ENCODE data around the gene TEX22. TPM values are rescaled to one million over a fixed set of nuclear protein-coding genes. Genes with fewer than 3 reads are reported as not detected.

TEX22 gene
- total RNA-seq, 1 donor from 2014 or later = not detected

GRCh38 chr14:105398726-105399465, 558 bp downstream of the TEX22 start:
- no peak for DNase-seq (ENCODE audit: low spot score)

- DNase-seq (ENCODE audit: low spot score) = no peak
These were observed 1.1 kb downstream of the TEX22 start for GRCh38 chr14:105399466-105399775.

- DNase-seq (ENCODE audit: low spot score) = no peak
These were observed 1.7 kb downstream of the TEX22 start for GRCh38 chr14:105400016-105400415.

GRCh38 chr14:105401699-105402098, 3.4 kb downstream of the TEX22 start:
- no peak for DNase-seq (ENCODE audit: low spot score)

DNA sequence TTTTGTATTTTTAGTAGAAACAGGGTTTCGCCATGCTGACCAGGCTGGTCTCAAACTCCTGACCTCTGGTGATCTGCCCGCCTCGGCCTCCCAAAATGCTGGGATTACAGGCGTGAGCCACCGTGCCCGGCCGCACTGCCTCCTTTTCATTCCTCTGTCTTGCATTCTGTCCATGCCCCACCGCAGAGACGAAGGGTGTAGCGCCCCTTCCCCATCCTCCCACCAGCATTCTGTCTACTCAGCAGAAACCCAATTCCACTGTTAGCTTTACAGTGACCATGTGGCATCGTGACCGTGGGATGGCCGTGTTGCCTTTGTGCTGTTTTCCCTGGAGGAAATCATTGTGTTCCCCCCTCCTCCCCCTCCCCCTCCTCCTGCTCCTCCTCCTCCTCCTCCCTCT, 10.3 kb downstream of the TEX22 start:
- DNase-seq (ENCODE audit: low spot score) = no peak

- DNase-seq (ENCODE audit: low spot score) = no peak
These were observed 11.0 kb downstream of the TEX22 start for GRCh38 chr14:105409364-105409763.

DNA sequence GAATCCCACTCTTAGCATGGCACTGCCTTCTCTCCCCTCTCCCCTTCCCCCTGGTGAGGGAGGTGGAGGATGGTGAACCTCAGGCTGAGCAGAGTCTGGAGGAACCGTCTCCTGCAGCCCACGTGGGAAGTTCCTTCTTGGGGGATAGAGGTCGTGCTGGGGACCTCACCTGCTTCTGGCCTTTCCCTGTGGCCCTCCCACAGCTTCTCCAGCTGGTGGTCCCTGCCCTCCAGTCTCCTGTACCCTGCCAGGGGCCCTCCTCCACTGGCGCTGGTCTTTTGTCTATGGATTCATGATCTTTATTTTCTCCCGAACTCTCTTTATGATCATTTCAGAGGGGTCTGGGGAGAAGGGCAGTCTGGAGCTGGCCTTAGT, 12.3 kb downstream of the TEX22 start:
- no peak for DNase-seq (ENCODE audit: low spot score)

GRCh38 chr14:105411017-105411941, 12.9 kb downstream of the TEX22 start:
- DNase-seq (ENCODE audit: low spot score) = no peak

DNA sequence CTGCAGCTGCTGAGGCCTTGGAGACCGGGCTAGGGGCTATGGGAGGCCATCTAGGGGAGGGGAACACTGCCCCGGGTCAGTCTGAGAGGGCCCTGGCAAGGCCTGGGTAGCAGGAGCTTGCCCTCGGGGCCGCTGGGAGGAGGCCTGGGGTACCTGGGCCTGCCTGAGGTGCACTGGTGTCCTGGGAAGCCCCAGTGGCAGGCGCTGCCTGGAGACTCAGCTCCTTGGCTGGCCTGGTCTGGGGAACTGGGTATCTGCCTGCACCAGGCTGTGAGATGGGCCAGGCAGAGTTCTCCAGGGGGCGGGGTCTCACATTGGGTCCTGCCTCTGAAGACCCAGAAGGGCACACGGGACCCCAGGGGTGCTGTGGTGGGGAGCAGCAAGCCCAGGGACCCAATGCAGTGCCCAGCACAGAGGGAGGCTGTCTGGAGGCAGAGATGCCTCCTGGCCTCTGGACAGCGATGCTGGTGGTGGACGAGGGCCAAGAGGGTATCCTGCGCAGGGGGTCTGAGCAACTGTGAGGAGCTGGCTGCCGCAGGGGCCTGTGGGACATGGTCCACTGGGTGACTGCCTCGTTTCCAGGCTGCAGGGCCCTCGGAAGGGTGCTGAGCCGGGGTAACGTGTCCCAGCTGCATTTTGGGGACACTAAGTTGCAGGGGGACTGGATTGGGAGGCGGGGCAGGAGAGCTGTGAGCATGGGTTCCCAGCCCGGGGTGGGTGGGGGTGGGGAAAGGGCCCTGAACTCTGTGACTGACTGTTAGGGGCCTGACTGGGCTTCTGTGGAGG, 13.8 kb downstream of the TEX22 start:
- DNase-seq (ENCODE audit: low spot score) = no peak

- DNase-seq (ENCODE audit: low spot score) = no peak
These were observed 14.6 kb downstream of the TEX22 start for GRCh38 chr14:105412771-105413543.

GRCh38 chr14:105413544-105413886, 15.2 kb downstream of the TEX22 start:
- no peak for DNase-seq (ENCODE audit: low spot score)

- peak; percentile 94 for DNase-seq (ENCODE audit: low spot score)
These were observed 16.4 kb downstream of the TEX22 start for GRCh38 chr14:105414456-105415371.

GRCh38 chr14:105415481-105416428, 17.4 kb downstream of the TEX22 start:
- DNase-seq (ENCODE audit: low spot score) = no peak

GRCh38 chr14:105416671-105417070, 18.3 kb downstream of the TEX22 start:
- no peak for DNase-seq (ENCODE audit: low spot score)

- no peak for DNase-seq (ENCODE audit: low spot score)
These were observed 19.4 kb downstream of the TEX22 start for GRCh38 chr14:105417690-105418121.

- peak; percentile 87 for DNase-seq (ENCODE audit: low spot score)
These were observed 20.2 kb downstream of the TEX22 start for GRCh38 chr14:105418269-105419194.

GRCh38 chr14:105419195-105420091, 21.1 kb downstream of the TEX22 start, which contains the start of gene MTA1:
Gene MTA1, plus strand, starts transcription at chr14:105419827. Its CDS starts 209 bp downstream, at chr14:105420036.
- DNase-seq (ENCODE audit: low spot score) = peak; percentile 88

All from mesenteric fat pad (tissue), 1 donor.